ENCODE results near the gene APBB1IP.

APBB1IP gene

GRCh38 chr10:26505491-26505890, 67.3 kb downstream of the APBB1IP start:
- DNase-seq (ENCODE audit: extremely low read depth, low read depth) = no peak
- no peak overlapping the region for H3K4me3 ChIP-seq (replicated peaks; ENCODE audit: low read depth, low read length)

GRCh38 chr10:26506736-26507135, 68.6 kb downstream of the APBB1IP start:
- DNase-seq (ENCODE audit: extremely low read depth, low read depth) = no peak
- no peak for TF ChIP-seq CTCF (IDR thresholded peaks at IDR 0.05; ENCODE audit: low read depth, low read length, missing control alignments)
- H3K4me3 ChIP-seq (replicated peaks; ENCODE audit: low read depth, low read length) = no peak overlapping the region

More at GRCh38 chr10:26505491-26505890, 67.3 kb downstream of the APBB1IP start:
- no peak for TF ChIP-seq CTCF (IDR thresholded peaks at IDR 0.05; ENCODE audit: low read depth, low read length, missing control alignments)

- DNase-seq (ENCODE audit: extremely low read depth, low read depth) = no peak
- H3K4me3 ChIP-seq (replicated peaks; ENCODE audit: low read depth, low read length) = no peak overlapping the region
- no peak for TF ChIP-seq CTCF (IDR thresholded peaks at IDR 0.05; ENCODE audit: low read depth, low read length, missing control alignments)
Measured at GRCh38 chr10:26507441-26507840, 69.3 kb downstream of the APBB1IP start.

- H3K4me3 ChIP-seq (replicated peaks; ENCODE audit: low read depth, low read length) = no peak overlapping the region
- TF ChIP-seq CTCF (IDR thresholded peaks at IDR 0.05; ENCODE audit: low read depth, low read length, missing control alignments) = no peak
- DNase-seq (ENCODE audit: extremely low read depth, low read depth) = no peak
Measured at GRCh38 chr10:26508016-26508415, 69.9 kb downstream of the APBB1IP start.

- no peak overlapping the region for H3K4me3 ChIP-seq (replicated peaks; ENCODE audit: low read depth, low read length)
- no peak for TF ChIP-seq CTCF (IDR thresholded peaks at IDR 0.05; ENCODE audit: low read depth, low read length, missing control alignments)
- DNase-seq (ENCODE audit: extremely low read depth, low read depth) = no peak
Measured at GRCh38 chr10:26509307-26509706, 71.2 kb downstream of the APBB1IP start.

GRCh38 chr10:26513101-26513500, 75.0 kb downstream of the APBB1IP start:
- TF ChIP-seq CTCF (IDR thresholded peaks at IDR 0.05; ENCODE audit: low read depth, low read length, missing control alignments) = no peak
- no peak for DNase-seq (ENCODE audit: extremely low read depth, low read depth)
- no peak overlapping the region for H3K4me3 ChIP-seq (replicated peaks; ENCODE audit: low read depth, low read length)

GRCh38 chr10:26516540-26517101, 78.5 kb downstream of the APBB1IP start:
- TF ChIP-seq CTCF (IDR thresholded peaks at IDR 0.05; ENCODE audit: low read depth, low read length, missing control alignments) = no peak
- no peak for DNase-seq (ENCODE audit: extremely low read depth, low read depth)
- H3K4me3 ChIP-seq (replicated peaks; ENCODE audit: low read depth, low read length) = no peak overlapping the region
